Stomach (tissue), 4 donors: Measurements from ENCODE around the gene REEP6.

Experiments used
- EP300 ChIP-seq: sonication (generic); formaldehyde crosslinking; IDR thresholded peaks from one replicate; pipeline ENCODE4 v1.6.1; 2017; ENCODE audit warnings: antibody characterized with exemption
- POLR2A ChIP-seq, 4 donors: fragments of 450-650 bp; IDR thresholded peaks; one replicate each; pipeline ENCODE4 v1.6.1; 2016; ENCODE audit warnings: antibody characterized with exemption in 4 of 4, control low read depth in 2 of 4, mild to moderate bottlenecking in 1 of 4, moderate library complexity in 1 of 4
- TF ChIP-seq, protein P1 (sequence below), 7 experiments: fragments of 450-650 bp in 4 of 7; fragments of 200-600 bp in 3 of 7; sonication (generic) in 3 of 7; IDR thresholded peaks; one replicate each; pipeline ENCODE4 v1.5.1; 2016 to 2019; ENCODE audit warnings: antibody characterized with exemption in 7 of 7, control low read depth in 2 of 7, mild to moderate bottlenecking in 1 of 7

DNA sequence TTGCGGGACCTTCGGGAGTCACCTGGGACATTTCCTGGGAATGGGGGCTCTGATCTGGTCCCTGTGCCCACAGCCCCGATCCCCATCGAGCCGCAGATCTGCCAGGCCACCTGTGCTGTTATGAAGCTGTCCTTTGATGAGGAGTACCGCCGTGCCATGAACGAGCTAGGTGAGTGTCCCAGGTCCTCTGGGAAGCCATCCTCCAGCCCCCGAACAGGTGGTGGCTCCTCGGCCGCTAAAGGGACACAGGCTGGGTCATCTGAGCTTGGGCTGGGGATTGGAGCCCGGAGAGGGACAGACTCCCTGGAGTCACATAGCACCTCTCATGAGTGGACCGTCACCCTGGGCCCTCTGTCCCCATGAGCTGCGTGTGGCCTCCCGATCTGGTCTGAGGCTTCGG lies 33.1 kb upstream of the REEP6 start:
- no peak for TF ChIP-seq POLR2A (IDR thresholded peaks at IDR 0.05)
- TF ChIP-seq, protein P1, sequence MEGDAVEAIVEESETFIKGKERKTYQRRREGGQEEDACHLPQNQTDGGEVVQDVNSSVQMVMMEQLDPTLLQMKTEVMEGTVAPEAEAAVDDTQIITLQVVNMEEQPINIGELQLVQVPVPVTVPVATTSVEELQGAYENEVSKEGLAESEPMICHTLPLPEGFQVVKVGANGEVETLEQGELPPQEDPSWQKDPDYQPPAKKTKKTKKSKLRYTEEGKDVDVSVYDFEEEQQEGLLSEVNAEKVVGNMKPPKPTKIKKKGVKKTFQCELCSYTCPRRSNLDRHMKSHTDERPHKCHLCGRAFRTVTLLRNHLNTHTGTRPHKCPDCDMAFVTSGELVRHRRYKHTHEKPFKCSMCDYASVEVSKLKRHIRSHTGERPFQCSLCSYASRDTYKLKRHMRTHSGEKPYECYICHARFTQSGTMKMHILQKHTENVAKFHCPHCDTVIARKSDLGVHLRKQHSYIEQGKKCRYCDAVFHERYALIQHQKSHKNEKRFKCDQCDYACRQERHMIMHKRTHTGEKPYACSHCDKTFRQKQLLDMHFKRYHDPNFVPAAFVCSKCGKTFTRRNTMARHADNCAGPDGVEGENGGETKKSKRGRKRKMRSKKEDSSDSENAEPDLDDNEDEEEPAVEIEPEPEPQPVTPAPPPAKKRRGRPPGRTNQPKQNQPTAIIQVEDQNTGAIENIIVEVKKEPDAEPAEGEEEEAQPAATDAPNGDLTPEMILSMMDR (IDR thresholded peaks at IDR 0.05), result no peak
- no peak for TF ChIP-seq EP300
